WTC11 (cell line): ENCODE data around the gene TEAD1.

Source experiments
- CBFB ChIP-seq: sonication (generic); formaldehyde crosslinking; IDR thresholded peaks from 2 replicates; pipeline ENCODE4 v1.8.1; 2022; ENCODE audit warnings: mild to moderate bottlenecking, low read depth, missing genetic modification reagents
- JUN ChIP-seq: sonication (generic); formaldehyde crosslinking; IDR thresholded peaks from 2 replicates; pipeline ENCODE4 v1.8.0; 2023; ENCODE audit warnings: mild to moderate bottlenecking, missing genetic modification reagents
- ZNF219 ChIP-seq: sonication (generic); formaldehyde crosslinking; IDR thresholded peaks from 2 replicates; pipeline ENCODE4 v1.8.0; 2023; ENCODE audit warnings: missing genetic modification reagents, mild to moderate bottlenecking, borderline replicate concordance
- TF ChIP-seq, protein P1 (sequence below): sonication (generic); formaldehyde crosslinking; IDR thresholded peaks from 2 replicates; pipeline ENCODE4 v1.8.0; 2023; ENCODE audit warnings: missing genetic modification reagents
- TF ChIP-seq, protein P2 (sequence below): fragments of 200-600 bp; IDR thresholded peaks from 2 replicates; pipeline ENCODE4 v1.8.0; 2022; ENCODE audit warnings: antibody characterized with exemption
- TF ChIP-seq, protein P3 (sequence below): sonication (generic); formaldehyde crosslinking; conservative IDR thresholded peaks from 2 replicates; pipeline ENCODE4 v1.8.1; 2022; ENCODE audit warnings: mild to moderate bottlenecking, missing genetic modification reagents

DNA sequence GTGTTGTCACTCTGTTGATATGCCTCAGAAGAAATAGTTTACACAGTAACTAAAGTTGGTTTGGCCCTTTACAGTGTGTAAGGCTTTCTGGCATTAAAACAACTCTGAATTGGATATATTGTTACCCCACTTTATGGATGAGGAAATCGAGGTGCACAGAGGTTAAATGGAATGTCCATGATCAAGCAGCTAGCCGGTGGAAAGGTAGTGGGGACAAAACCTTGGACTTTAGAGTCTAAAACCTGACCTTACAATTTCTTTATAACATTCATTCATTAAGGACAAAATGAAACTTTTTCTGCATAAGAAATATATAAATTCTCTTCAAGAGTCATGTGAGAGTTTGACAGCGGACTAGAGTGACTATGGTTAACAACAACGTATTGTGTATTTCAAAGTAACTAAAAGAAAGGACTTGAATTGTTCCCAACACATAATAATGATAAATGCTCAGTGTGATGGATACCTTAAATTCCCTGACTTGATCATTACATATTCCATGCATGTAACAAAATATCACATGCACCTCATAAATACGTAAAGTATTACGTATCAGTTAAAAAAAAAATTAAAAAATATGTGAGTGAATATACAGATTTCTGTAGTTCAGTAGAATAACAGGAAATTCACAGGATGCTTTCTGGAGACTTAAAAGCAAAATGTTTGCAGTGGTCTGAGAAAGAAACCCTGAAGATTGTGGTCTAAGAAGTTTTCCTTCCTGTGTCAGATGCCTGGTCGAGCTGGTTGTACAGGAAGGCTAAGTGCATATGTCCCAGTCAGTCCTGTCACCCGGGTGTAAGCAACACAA, 51.0 kb downstream of the TEAD1 start:
- TF ChIP-seq, protein P1, sequence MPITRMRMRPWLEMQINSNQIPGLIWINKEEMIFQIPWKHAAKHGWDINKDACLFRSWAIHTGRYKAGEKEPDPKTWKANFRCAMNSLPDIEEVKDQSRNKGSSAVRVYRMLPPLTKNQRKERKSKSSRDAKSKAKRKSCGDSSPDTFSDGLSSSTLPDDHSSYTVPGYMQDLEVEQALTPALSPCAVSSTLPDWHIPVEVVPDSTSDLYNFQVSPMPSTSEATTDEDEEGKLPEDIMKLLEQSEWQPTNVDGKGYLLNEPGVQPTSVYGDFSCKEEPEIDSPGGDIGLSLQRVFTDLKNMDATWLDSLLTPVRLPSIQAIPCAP (CRISPR knock-in tag), result no peak
- TF ChIP-seq, protein P2, sequence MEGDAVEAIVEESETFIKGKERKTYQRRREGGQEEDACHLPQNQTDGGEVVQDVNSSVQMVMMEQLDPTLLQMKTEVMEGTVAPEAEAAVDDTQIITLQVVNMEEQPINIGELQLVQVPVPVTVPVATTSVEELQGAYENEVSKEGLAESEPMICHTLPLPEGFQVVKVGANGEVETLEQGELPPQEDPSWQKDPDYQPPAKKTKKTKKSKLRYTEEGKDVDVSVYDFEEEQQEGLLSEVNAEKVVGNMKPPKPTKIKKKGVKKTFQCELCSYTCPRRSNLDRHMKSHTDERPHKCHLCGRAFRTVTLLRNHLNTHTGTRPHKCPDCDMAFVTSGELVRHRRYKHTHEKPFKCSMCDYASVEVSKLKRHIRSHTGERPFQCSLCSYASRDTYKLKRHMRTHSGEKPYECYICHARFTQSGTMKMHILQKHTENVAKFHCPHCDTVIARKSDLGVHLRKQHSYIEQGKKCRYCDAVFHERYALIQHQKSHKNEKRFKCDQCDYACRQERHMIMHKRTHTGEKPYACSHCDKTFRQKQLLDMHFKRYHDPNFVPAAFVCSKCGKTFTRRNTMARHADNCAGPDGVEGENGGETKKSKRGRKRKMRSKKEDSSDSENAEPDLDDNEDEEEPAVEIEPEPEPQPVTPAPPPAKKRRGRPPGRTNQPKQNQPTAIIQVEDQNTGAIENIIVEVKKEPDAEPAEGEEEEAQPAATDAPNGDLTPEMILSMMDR, result no peak
- no peak for TF ChIP-seq ZNF219
- TF ChIP-seq CBFB (CRISPR knock-in tag), result no peak
- TF ChIP-seq, protein P3, sequence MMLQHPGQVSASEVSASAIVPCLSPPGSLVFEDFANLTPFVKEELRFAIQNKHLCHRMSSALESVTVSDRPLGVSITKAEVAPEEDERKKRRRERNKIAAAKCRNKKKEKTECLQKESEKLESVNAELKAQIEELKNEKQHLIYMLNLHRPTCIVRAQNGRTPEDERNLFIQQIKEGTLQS (CRISPR knock-in tag), result no peak
- TF ChIP-seq JUN (CRISPR knock-in tag), result no peak
